ENCODE results near the gene KMT2A.
A peak's percentile ranks its signal among the peaks of the same experiment; 100 is the strongest.

KMT2A gene

DNA sequence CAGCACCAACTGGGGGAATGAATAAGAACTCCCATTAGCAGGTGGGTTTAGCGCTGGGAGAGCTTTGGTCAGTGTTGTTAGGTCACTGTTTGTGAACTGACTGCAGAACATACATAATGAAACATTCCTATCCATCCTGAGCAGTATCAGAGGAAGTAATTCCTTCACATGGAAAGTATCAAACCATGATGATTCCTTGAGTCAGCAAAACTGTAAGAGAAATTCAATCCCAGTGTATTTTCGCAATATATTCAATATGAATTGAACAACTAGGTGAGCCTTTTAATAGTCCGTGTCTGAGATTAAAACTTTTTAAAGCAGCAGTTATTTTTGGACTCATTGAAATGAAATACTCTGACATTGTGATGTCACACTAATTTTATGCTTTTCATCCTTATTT lies 48.1 kb downstream of the KMT2A start:
- Mint-ChIP-seq H3K4me3 (no peak overlapping the region), H3K27ac (no peak overlapping the region), H3K36me3 (ENCODE audit: low read depth) (peaks cover 68% of the 10 kb centered on the region), H3K27me3 (ENCODE audit: low read depth, poor library complexity) (no peaks in the 10 kb centered on the region), H3K9me3 (no peaks in the 10 kb centered on the region), H3K4me1 (no peaks in the 10 kb centered on the region)
- DNase-seq, result no peak
- TF ChIP-seq, protein P1, sequence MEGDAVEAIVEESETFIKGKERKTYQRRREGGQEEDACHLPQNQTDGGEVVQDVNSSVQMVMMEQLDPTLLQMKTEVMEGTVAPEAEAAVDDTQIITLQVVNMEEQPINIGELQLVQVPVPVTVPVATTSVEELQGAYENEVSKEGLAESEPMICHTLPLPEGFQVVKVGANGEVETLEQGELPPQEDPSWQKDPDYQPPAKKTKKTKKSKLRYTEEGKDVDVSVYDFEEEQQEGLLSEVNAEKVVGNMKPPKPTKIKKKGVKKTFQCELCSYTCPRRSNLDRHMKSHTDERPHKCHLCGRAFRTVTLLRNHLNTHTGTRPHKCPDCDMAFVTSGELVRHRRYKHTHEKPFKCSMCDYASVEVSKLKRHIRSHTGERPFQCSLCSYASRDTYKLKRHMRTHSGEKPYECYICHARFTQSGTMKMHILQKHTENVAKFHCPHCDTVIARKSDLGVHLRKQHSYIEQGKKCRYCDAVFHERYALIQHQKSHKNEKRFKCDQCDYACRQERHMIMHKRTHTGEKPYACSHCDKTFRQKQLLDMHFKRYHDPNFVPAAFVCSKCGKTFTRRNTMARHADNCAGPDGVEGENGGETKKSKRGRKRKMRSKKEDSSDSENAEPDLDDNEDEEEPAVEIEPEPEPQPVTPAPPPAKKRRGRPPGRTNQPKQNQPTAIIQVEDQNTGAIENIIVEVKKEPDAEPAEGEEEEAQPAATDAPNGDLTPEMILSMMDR (IDR thresholded peaks at IDR 0.05), result no peak

DNA sequence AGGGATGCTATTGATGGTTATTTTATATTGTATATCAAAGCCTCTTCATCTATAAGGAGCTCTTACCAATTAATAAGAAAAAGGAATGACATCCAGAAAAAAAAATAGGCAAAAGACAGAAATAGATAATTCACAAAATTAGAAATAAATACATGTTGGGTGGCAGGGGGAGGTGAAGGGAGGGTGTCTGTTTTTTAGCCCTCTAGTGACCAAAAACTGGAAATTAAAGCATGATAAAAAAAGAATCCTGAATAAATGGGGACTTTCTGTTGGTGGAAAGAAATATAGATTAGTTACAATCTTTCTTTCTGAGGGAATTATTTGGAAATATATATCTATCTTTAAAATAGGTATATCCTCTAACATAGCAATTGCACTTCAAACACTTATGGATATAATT lies 49.0 kb downstream of the KMT2A start:
- Mint-ChIP-seq H3K27me3 (ENCODE audit: low read depth, poor library complexity) (no peaks in the 10 kb centered on the region), H3K4me3 (no peak overlapping the region), H3K27ac (no peak overlapping the region), H3K36me3 (ENCODE audit: low read depth) (peaks cover 68% of the 10 kb centered on the region), H3K4me1 (no peaks in the 10 kb centered on the region), H3K9me3 (no peaks in the 10 kb centered on the region)
- no peak for DNase-seq
- TF ChIP-seq, protein P1 (IDR thresholded peaks at IDR 0.05), result no peak

DNA sequence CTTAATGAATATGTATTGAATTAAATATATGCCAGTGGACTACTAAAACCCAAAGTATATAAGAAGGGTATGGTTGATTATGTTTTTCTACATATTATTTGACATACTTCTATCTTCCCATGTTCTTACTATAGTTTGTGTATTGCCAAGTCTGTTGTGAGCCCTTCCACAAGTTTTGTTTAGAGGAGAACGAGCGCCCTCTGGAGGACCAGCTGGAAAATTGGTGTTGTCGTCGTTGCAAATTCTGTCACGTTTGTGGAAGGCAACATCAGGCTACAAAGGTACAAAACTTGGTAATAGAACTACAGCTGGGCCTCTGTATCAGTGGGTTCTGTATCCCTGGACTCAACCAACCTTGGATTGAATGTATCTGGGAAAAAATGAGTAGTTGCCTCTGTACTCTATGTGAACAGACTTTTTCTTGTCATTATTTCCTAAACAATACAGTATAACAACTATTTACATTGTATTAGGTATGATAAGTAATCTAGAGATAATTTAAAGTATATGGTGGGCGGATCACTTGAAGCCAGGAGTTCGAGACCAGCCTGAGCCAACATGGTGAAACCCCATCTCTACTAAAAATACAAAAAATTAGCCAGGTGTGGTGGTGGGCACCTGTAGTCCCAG lies 52.3 kb downstream of the KMT2A start:
- DNase-seq, result peak; percentile 77
- peaks cover 12% of the 10 kb centered on the region for H3K4me1 Mint-ChIP-seq
- H3K4me3 Mint-ChIP-seq, result no peak overlapping the region
- peaks cover 68% of the 10 kb centered on the region for H3K36me3 Mint-ChIP-seq (ENCODE audit: low read depth)
- H3K27me3 Mint-ChIP-seq (ENCODE audit: low read depth, poor library complexity), result no peaks in the 10 kb centered on the region
- TF ChIP-seq, protein P1 (IDR thresholded peaks at IDR 0.05), result peak; percentile 80
- H3K27ac Mint-ChIP-seq, result no peak overlapping the region
- no peaks in the 10 kb centered on the region for H3K9me3 Mint-ChIP-seq

DNA sequence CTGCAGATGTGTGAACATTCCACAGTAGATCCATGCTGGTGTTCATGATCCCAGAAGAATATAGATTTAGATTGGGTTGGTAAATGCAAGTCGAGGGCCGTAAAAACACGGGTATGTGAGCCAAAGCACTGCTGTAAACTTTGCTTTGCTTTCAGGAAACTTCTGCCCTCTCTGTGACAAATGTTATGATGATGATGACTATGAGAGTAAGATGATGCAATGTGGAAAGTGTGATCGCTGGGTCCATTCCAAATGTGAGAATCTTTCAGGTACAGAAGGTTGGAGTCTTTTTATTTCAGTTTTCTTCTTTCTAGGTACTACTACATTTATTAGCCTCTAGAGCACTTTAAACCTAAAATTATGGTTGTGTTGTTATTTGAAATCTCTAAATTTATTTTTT lies 54.7 kb downstream of the KMT2A start:
- H3K4me3 Mint-ChIP-seq, result no peak overlapping the region

DNA sequence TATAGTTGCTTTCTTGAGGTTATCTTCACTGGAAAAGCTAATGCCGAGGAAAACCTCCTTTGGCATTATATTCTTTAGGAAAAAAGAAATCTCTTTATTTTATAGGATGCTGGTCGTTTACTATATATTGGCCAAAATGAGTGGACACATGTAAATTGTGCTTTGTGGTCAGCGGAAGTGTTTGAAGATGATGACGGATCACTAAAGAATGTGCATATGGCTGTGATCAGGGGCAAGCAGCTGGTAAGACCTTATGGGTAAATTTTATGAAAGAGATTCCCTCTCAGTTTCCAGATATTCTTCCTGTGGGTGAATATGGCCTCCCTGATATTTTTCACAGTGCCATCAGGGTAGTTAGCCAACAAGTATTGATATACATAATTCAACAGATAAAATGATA lies 61.5 kb downstream of the KMT2A start:
- H3K27me3 Mint-ChIP-seq (ENCODE audit: low read depth, poor library complexity), result no peaks in the 10 kb centered on the region
- H3K27ac Mint-ChIP-seq, result no peak overlapping the region
- peaks cover 6% of the 10 kb centered on the region for H3K4me1 Mint-ChIP-seq
- no peak overlapping the region for H3K4me3 Mint-ChIP-seq
- peaks cover 84% of the 10 kb centered on the region for H3K36me3 Mint-ChIP-seq (ENCODE audit: low read depth)
- TF ChIP-seq, protein P1 (IDR thresholded peaks at IDR 0.05), result no peak
- no peak for DNase-seq
- H3K9me3 Mint-ChIP-seq, result no peaks in the 10 kb centered on the region

More for the DNA sequence above, 54.7 kb downstream of the KMT2A start:
- TF ChIP-seq, protein P1 (IDR thresholded peaks at IDR 0.05), result no peak
- Mint-ChIP-seq H3K9me3 (no peaks in the 10 kb centered on the region), H3K27me3 (ENCODE audit: low read depth, poor library complexity) (no peaks in the 10 kb centered on the region), H3K27ac (no peak overlapping the region), H3K36me3 (ENCODE audit: low read depth) (peaks cover 74% of the 10 kb centered on the region), H3K4me1 (peaks cover 12% of the 10 kb centered on the region)
- no peak for DNase-seq

DNA sequence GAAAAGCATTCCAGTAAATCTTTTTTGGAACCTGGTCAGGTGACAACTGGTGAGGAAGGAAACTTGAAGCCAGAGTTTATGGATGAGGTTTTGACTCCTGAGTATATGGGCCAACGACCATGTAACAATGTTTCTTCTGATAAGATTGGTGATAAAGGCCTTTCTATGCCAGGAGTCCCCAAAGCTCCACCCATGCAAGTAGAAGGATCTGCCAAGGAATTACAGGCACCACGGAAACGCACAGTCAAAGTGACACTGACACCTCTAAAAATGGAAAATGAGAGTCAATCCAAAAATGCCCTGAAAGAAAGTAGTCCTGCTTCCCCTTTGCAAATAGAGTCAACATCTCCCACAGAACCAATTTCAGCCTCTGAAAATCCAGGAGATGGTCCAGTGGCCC lies 66.9 kb downstream of the KMT2A start:
- Mint-ChIP-seq H3K9me3 (no peaks in the 10 kb centered on the region), H3K27me3 (ENCODE audit: low read depth, poor library complexity) (no peaks in the 10 kb centered on the region), H3K4me3 (no peak overlapping the region), H3K36me3 (ENCODE audit: low read depth) (peaks cover 89% of the 10 kb centered on the region), H3K4me1 (no peaks in the 10 kb centered on the region), H3K27ac (no peak overlapping the region)
- DNase-seq, result no peak
- TF ChIP-seq, protein P1 (IDR thresholded peaks at IDR 0.05), result no peak

Data from nephron progenitor cell (in vitro differentiated cells).